ENCODE results near the gene SRRM3.

DNA sequence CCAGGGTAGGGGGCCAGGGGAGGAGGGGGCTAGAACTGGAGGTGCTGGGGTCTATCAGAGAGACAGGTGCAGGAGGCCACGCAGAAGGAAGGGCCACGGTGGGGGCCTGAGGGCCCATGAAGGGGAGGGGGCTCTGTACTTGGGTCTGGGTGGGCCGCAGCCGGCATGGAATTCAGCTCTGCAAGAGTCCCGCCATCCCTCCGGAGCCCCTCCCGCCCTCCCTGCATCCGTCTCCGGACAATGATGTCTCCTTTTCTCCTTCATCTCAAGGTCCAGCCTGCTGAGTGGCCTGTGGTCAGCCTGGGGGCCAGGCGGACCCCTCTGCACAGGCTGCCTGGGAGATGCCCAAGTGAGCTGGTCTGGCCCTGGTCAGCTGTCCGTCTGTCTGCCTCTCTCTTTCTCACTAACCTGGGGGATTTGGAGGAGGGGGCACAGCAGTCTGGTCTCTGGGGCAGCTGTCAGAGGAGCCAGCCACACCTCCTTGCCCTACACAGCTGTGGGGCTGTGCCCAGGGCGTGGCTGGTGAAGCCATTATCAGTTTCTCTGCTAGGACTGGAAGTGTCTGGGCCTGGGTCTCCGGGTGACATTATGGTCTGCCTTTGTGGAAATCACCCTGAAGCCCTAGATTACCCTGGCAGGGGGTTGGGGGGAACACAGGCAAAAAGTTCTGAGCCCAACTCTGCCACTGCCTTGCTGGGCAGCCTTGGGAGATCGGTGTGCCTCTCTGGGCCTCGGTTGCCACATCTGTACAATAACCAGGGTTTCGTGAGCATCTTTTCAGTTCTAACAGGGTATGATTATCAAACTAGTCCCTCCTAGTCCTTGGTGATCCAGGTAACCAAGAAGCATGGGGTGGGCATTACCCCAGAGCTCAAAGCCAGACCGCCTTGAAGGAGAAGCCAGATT is 81.8 kb downstream of the SRRM3 start:
- no peak for TF ChIP-seq CTCF (conservative IDR thresholded peaks at IDR 0.05; ENCODE audit: low read length)
- TF ChIP-seq EZH2phosphoT487 (IDR thresholded peaks at IDR 0.05; ENCODE audit: borderline replicate concordance, low read depth, low read length): no peak
